ENCODE data around the gene STMP1.

DNA sequence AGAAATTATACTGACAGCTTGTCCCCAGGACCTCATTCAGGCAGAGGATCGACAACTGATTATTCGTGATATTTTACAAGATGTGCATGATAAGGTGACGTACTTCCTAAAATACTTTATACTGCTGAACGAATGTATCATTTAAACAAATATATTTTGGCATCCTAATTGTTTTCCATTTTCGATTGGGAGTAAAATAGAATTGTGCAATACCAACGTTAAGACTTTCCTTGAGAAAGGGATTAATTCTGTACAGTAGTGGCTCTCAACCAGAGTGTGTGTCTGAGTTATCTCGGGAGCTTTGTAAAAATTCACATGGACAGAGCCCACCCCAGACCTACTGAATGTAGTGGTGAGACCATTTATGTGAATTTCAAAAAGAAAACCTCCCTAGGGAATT lies 43.8 kb upstream of the STMP1 start:
- no peak for TF ChIP-seq POLR2AphosphoS5 (IDR thresholded peaks at IDR 0.05; ENCODE audit: low read depth, low read length)
- TF ChIP-seq REST (IDR thresholded peaks at IDR 0.05; ENCODE audit: insufficient read depth in 1 of 2, low read depth in 2 of 2, low read length in 2 of 2): no peak
- TF ChIP-seq SIN3A (IDR thresholded peaks at IDR 0.05; ENCODE audit: borderline replicate concordance, insufficient read depth, low read length): no peak
- no peak for TF ChIP-seq TAF1 (IDR thresholded peaks at IDR 0.05; ENCODE audit: borderline replicate concordance, insufficient read depth, low read length)

All from PFSK-1 (cell line).